GM08714 (cell line): ENCODE results near the gene SEC63.
A peak's percentile ranks its signal among the peaks of the same experiment; 100 is the strongest.

Experiments
- H3K4me3 ChIP-seq: fragments of 200-500 bp; sonication (Bioruptor generic); 2 replicates; pipeline ENCODE4 v1.5.1; 2014; ENCODE audit warnings: mild to moderate bottlenecking, low read length, inconsistent platforms
- ZNF274 ChIP-seq: IDR thresholded peaks from 2 replicates; pipeline ENCODE4 v1.6.1; 2012; ENCODE audit warnings: mild to moderate bottlenecking, low read depth, low read length

Gene SEC63

DNA sequence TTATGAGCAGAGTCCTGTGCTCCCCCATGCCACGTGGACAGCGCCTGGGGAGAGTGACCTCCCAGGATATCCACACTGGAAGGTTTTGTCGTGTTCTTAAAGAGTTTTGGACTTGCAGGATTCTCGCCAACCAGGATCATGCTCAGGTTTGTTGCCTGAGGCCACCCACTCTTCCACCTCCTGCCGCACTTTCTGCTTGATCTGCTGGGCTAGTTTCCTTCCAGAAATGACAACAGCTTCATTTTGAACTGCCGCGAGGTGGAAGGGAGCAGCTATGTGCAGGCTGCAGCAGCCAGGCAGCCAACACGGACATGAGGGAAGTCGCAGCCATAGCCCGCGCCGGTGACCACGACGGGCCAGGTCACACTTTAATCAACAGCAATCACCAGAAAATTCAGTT is 27.7 kb upstream of the SEC63 start:
- no peak for TF ChIP-seq ZNF274
- no peak overlapping the region for H3K4me3 ChIP-seq

GRCh38 chr6:107983811-107984210 is 25.8 kb upstream of the SEC63 start:
- no peak for TF ChIP-seq ZNF274
- H3K4me3 ChIP-seq, result no peak overlapping the region

DNA sequence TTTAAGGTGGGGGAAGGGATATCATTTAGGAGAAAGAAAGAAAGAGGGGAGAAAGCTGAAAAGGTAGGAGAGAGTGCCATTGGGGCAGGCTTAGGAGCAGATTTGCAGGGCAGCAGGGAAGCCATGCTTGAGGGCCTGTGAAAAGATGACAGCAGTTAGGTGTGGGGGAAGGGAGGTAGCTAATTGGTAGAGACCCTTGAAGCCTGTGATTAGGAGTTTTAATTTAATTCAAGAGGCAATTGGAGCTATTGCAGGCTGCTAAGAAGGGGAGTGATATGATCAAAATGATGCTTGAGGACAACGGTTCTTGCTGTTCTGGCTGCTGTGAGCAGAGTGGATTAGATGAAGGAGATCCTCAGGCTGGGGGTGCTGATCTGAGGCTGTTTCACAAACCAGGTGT is 24.5 kb upstream of the SEC63 start:
- no peak overlapping the region for H3K4me3 ChIP-seq
- no peak for TF ChIP-seq ZNF274

DNA sequence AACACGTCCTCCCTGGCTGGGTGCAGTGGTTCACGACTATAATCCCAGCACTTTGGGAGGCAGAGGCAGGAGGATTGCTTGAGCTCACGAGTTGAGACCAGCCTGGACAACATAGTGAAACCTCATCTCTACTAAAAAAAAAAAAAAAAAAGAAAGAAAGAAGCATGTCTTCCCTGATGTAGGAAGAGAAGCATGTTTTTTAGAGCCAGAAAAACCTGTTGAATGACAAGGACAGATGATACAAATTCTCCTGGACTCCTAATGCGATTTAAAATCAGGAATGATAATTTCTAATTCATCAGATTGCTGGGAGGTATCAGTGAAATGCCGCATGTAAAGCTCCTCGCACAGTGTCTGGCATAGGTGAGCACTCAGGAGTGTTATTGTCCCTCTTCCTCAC is 23.7 kb upstream of the SEC63 start:
- no peak overlapping the region for H3K4me3 ChIP-seq
- no peak for TF ChIP-seq ZNF274

DNA sequence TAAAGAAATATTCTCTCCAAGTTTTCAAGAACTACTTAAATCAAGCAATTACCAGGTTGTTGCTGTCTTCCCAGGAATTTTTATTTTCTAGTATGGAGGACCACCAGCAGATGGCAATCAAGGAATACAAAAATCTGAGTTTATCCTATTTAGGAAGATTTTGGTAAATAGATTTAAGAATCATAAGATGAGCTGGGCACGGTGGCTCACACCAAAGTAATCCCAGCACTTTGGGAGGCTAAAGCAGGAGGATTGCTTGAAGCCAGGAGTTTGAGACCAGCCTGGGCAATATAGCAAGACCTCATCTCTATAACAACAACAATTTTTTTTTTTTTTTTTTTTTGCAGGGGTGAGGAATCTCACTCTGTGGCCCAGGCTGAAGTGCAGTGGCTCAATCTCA is 19.3 kb upstream of the SEC63 start:
- no peak for TF ChIP-seq ZNF274

DNA sequence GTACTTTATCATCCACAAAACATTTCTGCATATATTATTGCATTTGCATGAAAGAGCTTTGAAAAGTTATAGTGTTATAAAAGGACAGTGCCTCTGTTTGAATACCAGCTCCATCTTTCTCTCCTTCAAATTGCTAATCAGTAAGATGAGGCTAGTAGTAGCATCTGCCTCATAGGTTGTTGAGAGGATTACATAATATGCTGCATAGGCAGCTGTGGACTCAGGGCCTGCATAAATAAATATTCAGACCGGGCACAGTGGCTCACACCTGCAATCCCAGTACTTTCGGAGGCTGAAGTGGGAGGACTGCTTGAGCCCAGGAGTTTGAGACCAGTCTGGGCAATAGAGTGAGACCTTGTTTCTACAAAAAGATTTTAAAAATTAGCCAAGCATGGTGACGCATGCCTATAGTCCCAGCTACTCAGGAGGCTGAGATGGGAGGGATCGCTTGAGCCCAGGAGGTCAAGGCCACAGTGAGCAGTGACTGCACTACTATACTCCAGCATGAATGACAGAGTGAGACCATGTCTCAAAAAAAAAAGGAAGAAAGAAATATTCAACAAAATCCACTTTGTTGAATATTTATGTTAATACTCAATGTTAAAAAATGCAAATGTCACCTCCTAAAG is 18.3 kb upstream of the SEC63 start:
- TF ChIP-seq ZNF274, result no peak
- no peak overlapping the region for H3K4me3 ChIP-seq

More for the DNA sequence above, 19.3 kb upstream of the SEC63 start:
- H3K4me3 ChIP-seq, result no peak overlapping the region

DNA sequence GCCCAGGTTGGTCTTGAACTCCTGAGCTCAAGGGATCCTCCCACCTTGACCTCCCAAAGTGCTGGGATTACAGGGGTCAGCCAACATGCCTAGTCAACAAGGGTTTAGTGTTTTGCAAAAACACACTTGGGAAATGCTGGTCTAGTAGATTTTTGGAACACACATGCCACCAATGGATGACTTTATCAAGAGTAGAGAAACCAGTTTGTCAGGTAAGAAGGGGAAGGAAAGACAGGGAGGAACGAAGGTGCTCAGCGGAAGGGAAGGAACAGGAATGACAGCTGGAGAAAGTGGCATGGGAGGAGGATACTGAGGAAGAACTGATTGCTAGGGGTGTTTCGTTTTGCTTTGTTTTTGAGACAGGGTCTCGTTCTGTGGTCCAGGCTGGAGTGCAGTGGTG is 15.6 kb upstream of the SEC63 start:
- TF ChIP-seq ZNF274, result no peak
- no peak overlapping the region for H3K4me3 ChIP-seq

DNA sequence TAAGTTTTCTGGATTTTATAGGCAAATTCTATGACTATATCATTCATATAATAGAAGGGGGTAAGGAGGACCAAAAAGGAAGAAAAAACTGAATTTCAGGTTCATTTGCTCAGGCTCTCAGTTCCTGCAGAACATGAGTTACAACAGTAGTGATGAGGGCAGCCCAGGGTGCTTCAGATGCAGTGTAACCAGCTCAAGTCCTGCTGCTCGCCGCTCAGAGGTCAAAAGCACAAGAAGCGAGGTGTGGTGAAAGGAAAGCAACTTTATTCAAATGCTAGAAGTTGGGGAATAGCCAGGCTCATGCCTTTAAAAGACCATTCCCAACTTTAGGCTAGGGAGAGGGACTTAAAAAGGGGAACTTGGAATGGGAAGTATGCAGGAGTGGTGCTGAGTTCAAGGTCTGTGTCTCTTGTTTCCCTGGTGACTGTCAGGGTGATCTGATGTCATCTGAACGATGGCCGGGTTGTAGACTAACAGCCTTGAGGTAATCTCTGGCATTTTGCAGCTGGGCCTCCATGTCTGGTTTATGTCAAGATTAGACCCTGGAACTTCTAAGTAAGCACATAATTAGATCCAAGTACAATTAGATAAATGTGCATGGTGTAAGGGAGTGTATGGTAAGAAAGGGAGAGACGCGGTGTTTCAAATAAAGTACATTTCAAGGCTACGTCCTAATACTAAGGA is 14.5 kb upstream of the SEC63 start:
- H3K4me3 ChIP-seq, result no peak overlapping the region
- TF ChIP-seq ZNF274, result no peak

- H3K4me3 ChIP-seq, result no peak overlapping the region
- no peak for TF ChIP-seq ZNF274
Measured at GRCh38 chr6:107971181-107971580, 13.2 kb upstream of the SEC63 start.

GRCh38 chr6:107970255-107970654 is 12.2 kb upstream of the SEC63 start:
- no peak for TF ChIP-seq ZNF274
- no peak overlapping the region for H3K4me3 ChIP-seq

DNA sequence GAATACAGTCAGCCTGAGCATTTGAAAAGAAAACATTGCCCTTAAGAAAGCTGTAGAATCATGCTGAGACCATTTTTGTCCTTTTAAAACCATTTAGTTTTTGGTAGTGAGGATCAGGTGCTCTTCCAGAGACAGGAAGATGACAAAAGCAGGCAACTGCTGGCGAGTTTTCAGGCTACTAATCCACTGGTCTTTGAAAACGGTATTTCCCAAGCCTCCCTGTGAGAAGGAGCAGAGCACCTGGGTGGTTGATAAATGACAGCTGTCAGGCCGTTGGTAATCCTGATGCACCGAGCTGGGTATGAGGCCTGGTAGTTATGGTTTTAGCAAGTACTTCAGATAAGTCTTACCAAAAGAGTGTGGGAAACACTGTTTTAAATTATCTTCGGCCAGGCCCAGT is 10.1 kb upstream of the SEC63 start:
- no peak for TF ChIP-seq ZNF274
- H3K4me3 ChIP-seq, result no peak overlapping the region

DNA sequence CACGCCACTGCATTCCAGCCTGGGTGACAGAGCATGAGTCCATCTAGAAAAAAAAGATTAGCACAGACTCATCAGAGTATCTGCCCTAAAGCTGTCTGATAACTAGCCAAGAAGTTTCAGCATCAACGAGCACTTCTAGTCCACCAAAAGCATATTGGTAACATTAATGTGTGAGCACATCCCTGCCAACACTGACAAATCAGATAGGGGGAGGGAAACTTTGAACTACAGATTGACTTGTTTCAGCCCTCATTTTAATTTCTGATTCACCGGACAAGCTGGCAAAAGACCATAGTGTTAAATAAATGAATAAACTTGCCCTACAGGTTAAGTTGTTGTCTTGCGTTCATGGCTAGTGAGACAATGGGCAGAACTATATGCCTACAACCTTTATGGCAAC is 7.7 kb upstream of the SEC63 start:
- TF ChIP-seq ZNF274, result no peak

DNA sequence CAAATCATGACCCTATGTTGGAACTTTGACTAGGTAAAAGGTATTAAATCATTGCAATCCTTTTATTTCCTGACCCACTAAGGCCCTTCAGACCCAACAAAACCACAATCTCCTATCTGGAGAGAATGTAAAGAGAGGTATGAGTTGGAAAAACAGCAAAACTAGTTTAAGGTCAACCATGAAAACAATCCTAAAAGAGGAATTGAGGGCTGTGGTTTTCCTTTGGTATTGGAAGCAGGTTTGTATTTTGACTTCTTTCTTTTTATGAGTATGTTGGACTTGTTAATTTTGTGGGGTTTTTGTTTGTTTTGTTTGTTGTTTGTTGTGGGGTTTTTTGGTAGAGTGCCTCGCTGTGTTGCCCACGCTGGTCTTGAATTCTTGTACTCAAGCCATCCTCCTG is 4.7 kb upstream of the SEC63 start:
- H3K4me3 ChIP-seq, result no peak overlapping the region
- no peak for TF ChIP-seq ZNF274

More for the DNA sequence above, 7.7 kb upstream of the SEC63 start:
- no peak overlapping the region for H3K4me3 ChIP-seq

DNA sequence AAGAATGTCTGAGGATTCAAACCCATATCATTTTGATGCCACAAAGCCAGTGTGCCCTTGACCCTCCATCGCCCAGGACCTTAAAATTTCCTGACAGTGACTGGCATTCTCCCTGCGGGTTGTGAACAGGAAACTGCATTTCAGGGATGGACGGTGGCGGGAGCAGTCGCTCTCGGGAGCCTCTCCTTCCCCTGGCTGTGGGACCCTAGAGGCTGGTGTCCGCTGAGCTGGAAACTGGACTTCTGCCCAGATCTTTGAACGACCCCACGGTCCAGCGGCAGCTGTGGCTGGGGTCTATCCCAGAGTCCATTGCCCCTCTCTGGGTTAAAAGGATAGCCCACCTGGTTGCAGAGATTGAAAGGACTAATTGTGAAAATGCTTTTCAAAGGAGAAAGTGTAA is 1.4 kb upstream of the SEC63 start:
- no peak for TF ChIP-seq ZNF274
- no peak overlapping the region for H3K4me3 ChIP-seq

GRCh38 chr6:107958689-107959362 is 818 bp upstream of the SEC63 start:
- H3K4me3 ChIP-seq, result peak overlapping the region; percentile 72; the same call in 1 of the 2 replicates

GRCh38 chr6:107957308-107957908 is 600 bp downstream of the SEC63 start:
- TF ChIP-seq ZNF274, result no peak
- H3K4me3 ChIP-seq, result peak overlapping the region; percentile 91
